Activated gamma-delta T cell treated with anti-CD3 and anti-CD28 coated beads, Interleukin-2, amount 50 U/mL, for 16 hours (primary cell): ENCODE data around the gene MACROD2.
"Not testable (repeated sequence)": the region's sequence is repeated elsewhere in the genome, so short reads cannot be mapped to it uniquely, and the experiment has no call there.

ENCODE experiments used
- DNase-seq: peaks from one replicate; pipeline ENCODE4 v3.0.0-alpha.2; 2020; ENCODE audit warnings: low read depth

MACROD2 gene

GRCh38 chr20:14266246-14266645 is 270.9 kb downstream of the MACROD2 start:
- DNase-seq, result no peak

- DNase-seq, result not testable (repeated sequence)
These were observed 275.4 kb downstream of the MACROD2 start for GRCh38 chr20:14270751-14271150.

- no peak for DNase-seq
These were observed 286.8 kb downstream of the MACROD2 start for GRCh38 chr20:14282140-14282539.

- no peak for DNase-seq
These were observed 289.1 kb downstream of the MACROD2 start for GRCh38 chr20:14284443-14284842.

- DNase-seq, result no peak
These were observed 293.3 kb downstream of the MACROD2 start for GRCh38 chr20:14288341-14289330.

GRCh38 chr20:14291502-14291901 is 296.2 kb downstream of the MACROD2 start:
- no peak for DNase-seq

GRCh38 chr20:14295238-14295637 is 299.9 kb downstream of the MACROD2 start:
- DNase-seq, result no peak

GRCh38 chr20:14295770-14296309 is 300.5 kb downstream of the MACROD2 start:
- DNase-seq, result no peak

- no peak for DNase-seq
These were observed 304.5 kb downstream of the MACROD2 start for GRCh38 chr20:14299831-14300230.

- DNase-seq, result no peak
These were observed 307.8 kb downstream of the MACROD2 start for GRCh38 chr20:14303106-14303505.

GRCh38 chr20:14303651-14304050 is 308.3 kb downstream of the MACROD2 start:
- DNase-seq, result no peak

- no peak for DNase-seq
These were observed 309.2 kb downstream of the MACROD2 start for GRCh38 chr20:14304472-14304871.

- DNase-seq, result no peak
These were observed 312.6 kb downstream of the MACROD2 start for GRCh38 chr20:14307956-14308355.

GRCh38 chr20:14310977-14311627 is 315.8 kb downstream of the MACROD2 start:
- no peak for DNase-seq

GRCh38 chr20:14312001-14312400 is 316.7 kb downstream of the MACROD2 start:
- no peak for DNase-seq

- no peak for DNase-seq
These were observed 318.2 kb downstream of the MACROD2 start for GRCh38 chr20:14313341-14314020.

- DNase-seq, result no peak
These were observed 324.4 kb downstream of the MACROD2 start for GRCh38 chr20:14319704-14320103.

- DNase-seq, result no peak
These were observed 336.3 kb downstream of the MACROD2 start for GRCh38 chr20:14331646-14332045.

- DNase-seq, result no peak
These were observed 337.6 kb downstream of the MACROD2 start for GRCh38 chr20:14332866-14333265.

GRCh38 chr20:14333721-14334120 is 338.4 kb downstream of the MACROD2 start:
- DNase-seq, result no peak

- DNase-seq, result no peak
These were observed 339.1 kb downstream of the MACROD2 start for GRCh38 chr20:14334306-14334930.

- DNase-seq, result no peak
These were observed 339.7 kb downstream of the MACROD2 start for GRCh38 chr20:14335052-14335451.
